Body of pancreas (tissue), 4 donors: Measurements from ENCODE around the gene IFNA16. TPM values are rescaled to one million over a fixed set of nuclear protein-coding genes. Genes with fewer than 3 reads are reported as not detected.
"Not testable (repeated sequence)": the region's sequence is repeated elsewhere in the genome, so short reads cannot be mapped to it uniquely, and the experiment has no call there.

Source experiments
- ATAC-seq: fragments of 150-250 bp; one replicate; pipeline ENCODE4 v1.9.1; 2016
- DNase-seq, 4 donors: peaks; one replicate each; pipeline ENCODE4 v3.0.0-alpha.2; 2019
- H3K27ac ChIP-seq, 4 donors: fragments of 200-600 bp; sonication (generic); 1 replicate in 3 of 4; 2 replicates in 1 of 4; pipeline versions ENCODE4 v1.5.1 to v1.6.1; 2016 to 2019; ENCODE audit warnings: mild to moderate bottlenecking in 1 of 4, mixed read lengths in 1 of 4, moderate library complexity in 1 of 4
- H3K27me3 ChIP-seq, 2 donors: fragments of 200-600 bp; sonication (generic); one replicate each; pipeline ENCODE4 v1.6.0; 2016; ENCODE audit warnings: mild to moderate bottlenecking in 1 of 2
- H3K36me3 ChIP-seq, 2 donors: fragments of 200-600 bp; sonication (generic); replicated peaks in 1 of 2; 2 replicates each; pipeline ENCODE4 v1.5.1; 2016; ENCODE audit warnings: low read depth in 2 of 2; ENCODE audit not compliant: insufficient read depth in 1 of 2
- H3K4me1 ChIP-seq: fragments of 200-600 bp; sonication (generic); one replicate; pipeline ENCODE4 v1.6.0; 2016
- H3K4me3 ChIP-seq, 2 donors: fragments of 200-600 bp; sonication (generic); 1 replicate in 1 of 2; 2 replicates in 1 of 2; pipeline ENCODE4 v1.5.1; 2016 to 2019
- H3K9me3 ChIP-seq, 3 donors: fragments of 200-600 bp; sonication (generic); 1 replicate in 2 of 3; 2 replicates in 1 of 3; pipeline ENCODE4 v1.5.1; 2016
- POLR2A ChIP-seq, 3 donors: fragments of 450-650 bp; IDR thresholded peaks; one replicate each; pipeline ENCODE4 v1.6.1; 2016; ENCODE audit warnings: antibody characterized with exemption in 3 of 3, mild to moderate bottlenecking in 2 of 3
- WGBS, 2 donors: methylation state at CpG; one replicate each; pipeline ENCODE4 v1.1.5; 2017; 5-methylcytosine and 5-hydroxymethylcytosine counted together
- intact Hi-C: fragments of 100-400 bp; cut with DNase I; formaldehyde crosslinking; loops from one replicate; pipeline ENCODE4 v1.15.1; 2023
- total RNA-seq, 2 donors: library from RNA; depleted of rRNA; stranded (reverse); fragments of >200 nt; gene quantifications; one replicate each; pipeline ENCODE4 v1.1.0, GENCODE V29; 2016
- TF ChIP-seq, protein P1 (sequence below), 7 experiments: fragments of 450-650 bp in 4 of 7; fragments of 200-600 bp in 3 of 7; sonication (generic) in 3 of 7; IDR thresholded peaks; one replicate each; pipeline ENCODE4 v1.5.1; 2016 to 2019; ENCODE audit warnings: antibody characterized with exemption in 7 of 7

The IFNA16 gene
- total RNA-seq, 2 donors from 2014 or later, result not detected

- ATAC-seq, H3K27ac ChIP-seq, H3K27me3 ChIP-seq, H3K36me3 ChIP-seq, intact Hi-C loops, H3K4me3 ChIP-seq, H3K4me1 ChIP-seq, H3K9me3 ChIP-seq: not testable (repeated sequence)
- TF ChIP-seq, protein P1, sequence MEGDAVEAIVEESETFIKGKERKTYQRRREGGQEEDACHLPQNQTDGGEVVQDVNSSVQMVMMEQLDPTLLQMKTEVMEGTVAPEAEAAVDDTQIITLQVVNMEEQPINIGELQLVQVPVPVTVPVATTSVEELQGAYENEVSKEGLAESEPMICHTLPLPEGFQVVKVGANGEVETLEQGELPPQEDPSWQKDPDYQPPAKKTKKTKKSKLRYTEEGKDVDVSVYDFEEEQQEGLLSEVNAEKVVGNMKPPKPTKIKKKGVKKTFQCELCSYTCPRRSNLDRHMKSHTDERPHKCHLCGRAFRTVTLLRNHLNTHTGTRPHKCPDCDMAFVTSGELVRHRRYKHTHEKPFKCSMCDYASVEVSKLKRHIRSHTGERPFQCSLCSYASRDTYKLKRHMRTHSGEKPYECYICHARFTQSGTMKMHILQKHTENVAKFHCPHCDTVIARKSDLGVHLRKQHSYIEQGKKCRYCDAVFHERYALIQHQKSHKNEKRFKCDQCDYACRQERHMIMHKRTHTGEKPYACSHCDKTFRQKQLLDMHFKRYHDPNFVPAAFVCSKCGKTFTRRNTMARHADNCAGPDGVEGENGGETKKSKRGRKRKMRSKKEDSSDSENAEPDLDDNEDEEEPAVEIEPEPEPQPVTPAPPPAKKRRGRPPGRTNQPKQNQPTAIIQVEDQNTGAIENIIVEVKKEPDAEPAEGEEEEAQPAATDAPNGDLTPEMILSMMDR (IDR thresholded peaks at IDR 0.05), result peak in 4 of 7 experiments; percentile 10 to 30 (median 12)
- WGBS, 2 donors, result 30 to 40% methylated on average over 4 of the region's 4 CpGs
- peak in 2 of 4 donors; percentile 9 to 21 for DNase-seq
These were observed 34.0 kb downstream of the IFNA16 start for GRCh38 chr9:21182810-21183736.

GRCh38 chr9:21174671-21175070 is 42.4 kb downstream of the IFNA16 start:
- no peak overlapping the region for H3K4me3 ChIP-seq

DNA sequence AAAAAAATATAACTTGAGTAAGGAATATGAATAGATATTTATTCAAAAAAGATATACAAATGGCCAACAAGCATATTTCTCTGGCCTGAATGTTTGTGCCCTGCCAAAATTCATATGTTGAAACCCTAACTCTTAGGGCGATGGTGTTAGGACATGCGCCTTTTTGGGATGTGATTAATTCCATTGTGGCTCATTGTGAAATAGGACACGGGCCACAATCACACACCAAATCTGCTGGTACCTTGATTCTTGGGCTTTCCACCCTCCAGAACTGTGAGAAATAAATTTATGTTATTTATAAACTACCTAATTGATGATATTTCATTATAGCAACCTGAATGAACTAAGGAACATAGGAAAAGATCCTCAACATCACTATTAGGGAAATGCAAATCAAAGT is 45.0 kb downstream of the IFNA16 start:
- intact Hi-C loops, result no loop called here
- ATAC-seq (no peak), DNase-seq (no peak)
- Histone ChIP-seq H3K4me1 (no peaks in the 10 kb centered on the region), H3K9me3 (no peaks in the 10 kb centered on the region), H3K4me3 (no peak overlapping the region), H3K36me3 (no peaks in the 10 kb centered on the region), H3K27ac (no peak overlapping the region), H3K27me3 (no peaks in the 10 kb centered on the region)
- TF ChIP-seq, protein P1 (IDR thresholded peaks at IDR 0.05), result no peak
- TF ChIP-seq POLR2A (IDR thresholded peaks at IDR 0.05), result no peak
- WGBS, 2 donors, result 71 to 73% methylated on average over 3 of the region's 3 CpGs

More at GRCh38 chr9:21174671-21175070, 42.4 kb downstream of the IFNA16 start:
- Histone ChIP-seq H3K27me3 (no peaks in the 10 kb centered on the region), H3K36me3 (no peaks in the 10 kb centered on the region), H3K27ac (no peak overlapping the region), H3K4me1 (no peaks in the 10 kb centered on the region), H3K9me3 (no peaks in the 10 kb centered on the region)
- intact Hi-C loops, result no loop called here
- DNase-seq (no peak), ATAC-seq (no peak)
- WGBS, 2 donors, result 80 to 81% methylated on average over 2 of the region's 2 CpGs
- TF ChIP-seq, protein P1 (IDR thresholded peaks at IDR 0.05), result no peak
- TF ChIP-seq POLR2A (IDR thresholded peaks at IDR 0.05), result no peak

- ATAC-seq (no peak), DNase-seq (no peak)
- Histone ChIP-seq H3K4me1 (no peaks in the 10 kb centered on the region), H3K27me3 (no peaks in the 10 kb centered on the region), H3K9me3 (no peaks in the 10 kb centered on the region), H3K4me3 (no peak overlapping the region), H3K36me3 (no peaks in the 10 kb centered on the region), H3K27ac (no peak overlapping the region)
- WGBS, 2 donors, result 58 to 69% methylated on average over 1 of the region's 1 CpG
- intact Hi-C loops, result no loop called here
- TF ChIP-seq, protein P1 (IDR thresholded peaks at IDR 0.05), result no peak
- TF ChIP-seq POLR2A (IDR thresholded peaks at IDR 0.05), result no peak
These were observed 45.8 kb downstream of the IFNA16 start for GRCh38 chr9:21171351-21171750.

DNA sequence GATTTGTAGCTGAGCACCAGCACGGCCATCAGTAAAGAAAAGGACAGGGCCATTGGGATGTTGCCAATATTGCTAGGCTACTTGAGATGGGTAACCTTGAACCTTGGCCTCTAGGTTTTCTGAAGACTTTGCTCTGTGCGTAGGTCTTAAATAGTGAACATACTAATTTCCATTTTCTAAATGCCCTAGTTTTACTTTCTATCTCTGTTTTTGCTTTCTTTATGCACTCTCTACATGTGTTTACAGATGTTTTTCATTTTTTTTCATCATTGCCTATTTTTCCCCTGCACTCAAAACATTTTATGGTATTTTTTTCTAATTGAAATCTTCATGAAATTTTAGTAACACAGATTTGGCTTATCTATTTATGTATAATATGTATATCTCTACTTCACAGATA is 50.6 kb downstream of the IFNA16 start, which contains the start of gene IFNA21:
TSS of gene IFNA21 (minus strand) at position 101 of the 400 bp plus-strand sequence. CDS start at position 53, 48 bp downstream.
- 76 to 86% methylated on average over 2 of the region's 2 CpGs for WGBS, 2 donors
- H3K36me3 ChIP-seq, ATAC-seq, H3K9me3 ChIP-seq, H3K27ac ChIP-seq, DNase-seq, H3K4me3 ChIP-seq, H3K4me1 ChIP-seq, H3K27me3 ChIP-seq: not testable (repeated sequence)
- intact Hi-C loops, result loop anchor here (10.0 kb wide), 1 partner anchor 62 kb away; no protein-coding TSS in a partner anchor

Other genes with a start within 250 kb of the IFNA16 start
- gene HACD4, start 185.7 kb downstream of the IFNA16 start, total RNA-seq, result 1 to 10 TPM in 1 of 2 donors, under 1 TPM in 1; 0.99 to 1.8 TPM
- gene IFNB1, start 139.4 kb downstream of the IFNA16 start, total RNA-seq, result not detected
- gene IFNW1, start 75.5 kb downstream of the IFNA16 start, total RNA-seq, result not detected
- not detected for gene IFNA21, start 50.7 kb downstream of the IFNA16 start, total RNA-seq
- not detected for gene IFNA4, start 29.7 kb downstream of the IFNA16 start, total RNA-seq
- gene IFNA7, start 15.1 kb downstream of the IFNA16 start, total RNA-seq, result not detected
- gene IFNA10, start 10.2 kb downstream of the IFNA16 start, total RNA-seq, result not detected
- not detected for gene IFNA17, start 10.9 kb upstream of the IFNA16 start, total RNA-seq
- not detected for gene IFNA14, start 22.7 kb upstream of the IFNA16 start, total RNA-seq
- not detected for gene IFNA5, start 88.0 kb upstream of the IFNA16 start, total RNA-seq
- 10 to 100 TPM; 10.2 to 15.3 TPM for gene KLHL9, start 118.1 kb upstream of the IFNA16 start, total RNA-seq
- gene IFNA6, start 133.6 kb upstream of the IFNA16 start, total RNA-seq, result not detected
- not detected for gene IFNA13, start 150.7 kb upstream of the IFNA16 start, total RNA-seq
- not detected for gene IFNA2, start 168.1 kb upstream of the IFNA16 start, total RNA-seq
- not detected for gene IFNA8, start 191.8 kb upstream of the IFNA16 start, total RNA-seq
- not detected for gene IFNA1, start 223.1 kb upstream of the IFNA16 start, total RNA-seq